ENCODE data around the gene UCK2.

The UCK2 gene

GRCh38 chr1:165884009-165884689, 56.7 kb downstream of the UCK2 start:
- no peak for DNase-seq

- no peak for DNase-seq
Measured at GRCh38 chr1:165884690-165885304, 57.4 kb downstream of the UCK2 start.

- DNase-seq = no peak
Measured at GRCh38 chr1:165885305-165885694, 57.9 kb downstream of the UCK2 start.

- no peak for DNase-seq
Measured at GRCh38 chr1:165886193-165886592, 58.8 kb downstream of the UCK2 start.

GRCh38 chr1:165886983-165887382, 59.6 kb downstream of the UCK2 start:
- DNase-seq = no peak

GRCh38 chr1:165887877-165888551, 60.6 kb downstream of the UCK2 start:
- no peak for DNase-seq

GRCh38 chr1:165888552-165888920, 61.1 kb downstream of the UCK2 start:
- DNase-seq = no peak

GRCh38 chr1:165890684-165891083, 63.3 kb downstream of the UCK2 start:
- DNase-seq = no peak

GRCh38 chr1:165891111-165891860, 63.9 kb downstream of the UCK2 start:
- no peak for DNase-seq

GRCh38 chr1:165892935-165893334, 65.5 kb downstream of the UCK2 start:
- no peak for DNase-seq

- no peak for DNase-seq
Measured at GRCh38 chr1:165893507-165893906, 66.1 kb downstream of the UCK2 start.

- DNase-seq = no peak
Measured at GRCh38 chr1:165894591-165894990, 67.2 kb downstream of the UCK2 start.

- no peak for DNase-seq
Measured at GRCh38 chr1:165895451-165895871, 68.0 kb downstream of the UCK2 start.

GRCh38 chr1:165896277-165896676, 68.9 kb downstream of the UCK2 start:
- no peak for DNase-seq

- no peak for DNase-seq
Measured at GRCh38 chr1:165897326-165898303, 70.2 kb downstream of the UCK2 start.

- DNase-seq = no peak
Measured at GRCh38 chr1:165898837-165899236, 71.4 kb downstream of the UCK2 start.

GRCh38 chr1:165899461-165899941, 72.1 kb downstream of the UCK2 start:
- DNase-seq = no peak

- DNase-seq = peak; percentile 41
Measured at GRCh38 chr1:165900576-165901380, 73.4 kb downstream of the UCK2 start.

- DNase-seq = no peak
Measured at GRCh38 chr1:165902565-165902964, 75.2 kb downstream of the UCK2 start.

- peak; percentile 75 for DNase-seq
Measured at GRCh38 chr1:165903672-165904071, 76.3 kb downstream of the UCK2 start.

- DNase-seq = no peak
Measured at GRCh38 chr1:165904948-165905347, 77.5 kb downstream of the UCK2 start.

Measured in DMS153 (cell line).